H1 (cell line): ENCODE results near the gene ALDH3B1. TPM values are rescaled to one million over a fixed set of nuclear protein-coding genes. Genes with fewer than 3 reads are reported as not detected.

ENCODE experiments used
- CTCF ChIA-PET: fragments of 300-600 bp; sonication (Branson Sonifier 250); formaldehyde crosslinking; loops from one replicate; lab custom pipeline; 2021; ENCODE audit not compliant: partially characterized antibody; lab: Charles Lee
- POLR2A ChIA-PET: fragments of 300-600 bp; sonication (Branson Sonifier 250); formaldehyde crosslinking; loops from one replicate; lab custom pipeline; 2021; ENCODE audit warnings: inconsistent platforms; ENCODE audit not compliant: partially characterized antibody; lab: Charles Lee
- DNase-seq, 2 experiments: peaks; one replicate each; pipeline versions ENCODE4 v3.0.0 to v3.0.0-alpha.2; 2010 to 2022; ENCODE audit warnings: low spot score in 2 of 2, low read depth in 1 of 2, mixed read lengths in 1 of 2
- FAIRE-seq: peaks from 2 replicates; lab custom pipeline; 2011; peaks lifted over from hg19 to GRCh38; lab: Jason Lieb, UNC
- H2AFZ ChIP-seq: 2 replicates; pipeline ENCODE4 v1.8.1; 2012; ENCODE audit warnings: low read length, inconsistent platforms
- H2AK5ac ChIP-seq: 2 replicates; pipeline ENCODE4 v1.6.1; 2013; ENCODE audit warnings: low read depth, low read length
- H2BK120ac ChIP-seq: replicated peaks from 2 replicates; pipeline ENCODE3; 2013; ENCODE audit warnings: low read depth, low read length, inconsistent platforms
- H2BK12ac ChIP-seq: 2 replicates; pipeline ENCODE4 v1.6.1; 2013; ENCODE audit warnings: low read depth, low read length
- H2BK15ac ChIP-seq: 2 replicates; pipeline ENCODE4 v1.6.1; 2013; ENCODE audit warnings: low read length
- H2BK20ac ChIP-seq: 2 replicates; pipeline ENCODE4 v1.6.1; 2013; ENCODE audit warnings: low read length
- H2BK5ac ChIP-seq: 2 replicates; pipeline ENCODE4 v1.6.1; 2013; ENCODE audit warnings: low read depth, low read length
- H3K14ac ChIP-seq: 2 replicates; pipeline ENCODE4 v1.6.1; 2013; ENCODE audit warnings: inconsistent platforms; ENCODE audit not compliant: insufficient read length
- H3K18ac ChIP-seq: 2 replicates; pipeline ENCODE4 v1.6.1; 2013; ENCODE audit warnings: low read length; ENCODE audit errors: extremely low read depth
- H3K23ac ChIP-seq: 2 replicates; pipeline ENCODE4 v1.6.1; 2013; ENCODE audit warnings: inconsistent platforms; ENCODE audit not compliant: insufficient read length
- H3K23me2 ChIP-seq: 2 replicates; pipeline ENCODE4 v1.6.1; 2013; ENCODE audit warnings: low read depth, low read length
- H3K27ac ChIP-seq: 2 replicates; pipeline ENCODE4 v1.6.1; 2011; ENCODE audit warnings: low read depth, low read length, inconsistent platforms
- H3K27me3 ChIP-seq, 4 experiments: replicated peaks in 1 of 4; 1 replicate in 1 of 4; 2 replicates in 3 of 4; pipeline versions ENCODE4 v1.6.1 to v1.8.1; 2011 to 2013; ENCODE audit warnings: low read length in 3 of 4, mild to moderate bottlenecking in 3 of 4, inconsistent platforms in 2 of 4, mixed read lengths in 2 of 4, moderate library complexity in 1 of 4; ENCODE audit not compliant: control insufficient read depth in 3 of 4, insufficient read depth in 3 of 4; ENCODE audit errors: extremely low read depth in 1 of 4
- H3K36me3 ChIP-seq, 4 experiments: 2 replicates each; pipeline versions ENCODE4 v1.6.1 to v1.8.1; 2011 to 2013; ENCODE audit warnings: mild to moderate bottlenecking in 4 of 4, low read length in 3 of 4, moderate library complexity in 2 of 4, control low read depth in 1 of 4, inconsistent platforms in 1 of 4; ENCODE audit not compliant: insufficient read depth in 4 of 4, control insufficient read depth in 2 of 4
- H3K4ac ChIP-seq: replicated peaks from 2 replicates; pipeline ENCODE3; 2013; ENCODE audit warnings: low read length, low read depth, mixed read lengths, inconsistent platforms; ENCODE audit not compliant: insufficient read length
- H3K4me1 ChIP-seq, 4 experiments: replicated peaks in 1 of 4; 1 replicate in 1 of 4; 2 replicates in 3 of 4; pipeline versions ENCODE4 v1.6.1 to v1.8.1; 2011 to 2013; ENCODE audit warnings: low read length in 3 of 4, inconsistent platforms in 2 of 4, mixed read lengths in 1 of 4; ENCODE audit not compliant: insufficient read depth in 4 of 4, control insufficient read depth in 3 of 4
- H3K4me2 ChIP-seq, 2 experiments: 2 replicates each; pipeline versions ENCODE4 v1.6.1 to v1.8.1; 2011 to 2013; ENCODE audit warnings: low read depth in 2 of 2, low read length in 2 of 2, control low read depth in 1 of 2, inconsistent platforms in 1 of 2, mild to moderate bottlenecking in 1 of 2; ENCODE audit not compliant: insufficient read depth in 1 of 2
- H3K4me3 ChIP-seq, 4 experiments: fragments of 200-600, 300-600 bp in 1 of 4; sonication (generic), shearing (Covaris generic), sonication (Bioruptor Twin) in 1 of 4; 2 replicates each; pipeline versions ENCODE4 v1.5.1 to v1.8.1; 2011 to 2016; ENCODE audit warnings: low read length in 4 of 4, low read depth in 3 of 4, control low read depth in 2 of 4, inconsistent platforms in 2 of 4, mild to moderate bottlenecking in 2 of 4, mixed read lengths in 1 of 4, moderate library complexity in 1 of 4; ENCODE audit not compliant: insufficient read depth in 2 of 4; ENCODE audit errors: extremely low read depth in 1 of 4
- H3K56ac ChIP-seq: replicated peaks from 2 replicates; pipeline ENCODE3; 2013; ENCODE audit warnings: low read depth, mild to moderate bottlenecking, mixed read lengths, low read length, inconsistent platforms; ENCODE audit not compliant: insufficient read length
- H3K79me1 ChIP-seq: 2 replicates; pipeline ENCODE4 v1.6.1; 2013; ENCODE audit warnings: low read depth, low read length, control low read depth
- H3K79me2 ChIP-seq, 2 experiments: 2 replicates each; pipeline versions ENCODE4 v1.6.1 to v1.8.1; 2012 to 2013; ENCODE audit warnings: low read length in 2 of 2, mild to moderate bottlenecking in 2 of 2, inconsistent platforms in 1 of 2; ENCODE audit not compliant: insufficient read depth in 2 of 2, control insufficient read depth in 1 of 2
- H3K9ac ChIP-seq, 4 experiments: replicated peaks in 1 of 4; 1 replicate in 1 of 4; 2 replicates in 3 of 4; pipeline versions ENCODE4 v1.6.1 to v1.8.1; 2011 to 2013; ENCODE audit warnings: low read depth in 3 of 4, low read length in 3 of 4, control low read depth in 2 of 4, mild to moderate bottlenecking in 2 of 4, moderate library complexity in 2 of 4, inconsistent platforms in 1 of 4; ENCODE audit errors: extremely low read depth in 1 of 4
- H3K9me3 ChIP-seq, 2 experiments: 2 replicates each; pipeline versions ENCODE4 v1.6.1 to v1.8.1; 2012 to 2013; ENCODE audit warnings: mild to moderate bottlenecking in 2 of 2, moderate library complexity in 2 of 2, control low read depth in 1 of 2, inconsistent platforms in 1 of 2, low read depth in 1 of 2, low read length in 1 of 2, mixed read lengths in 1 of 2; ENCODE audit not compliant: insufficient read depth in 2 of 2
- H4K20me1 ChIP-seq, 2 experiments: replicated peaks in 1 of 2; 2 replicates each; pipeline versions ENCODE3 to v1.8.1; 2011 to 2013; ENCODE audit warnings: inconsistent platforms in 2 of 2, low read length in 2 of 2, mild to moderate bottlenecking in 1 of 2; ENCODE audit not compliant: insufficient read depth in 2 of 2, control insufficient read depth in 1 of 2
- H4K5ac ChIP-seq: 2 replicates; pipeline ENCODE4 v1.6.1; 2013; ENCODE audit warnings: low read length, low read depth, mixed read lengths, inconsistent platforms; ENCODE audit not compliant: insufficient read length
- H4K8ac ChIP-seq: 2 replicates; pipeline ENCODE4 v1.8.0; 2013; ENCODE audit warnings: mild to moderate bottlenecking, moderate library complexity, low read length, inconsistent platforms; ENCODE audit not compliant: insufficient read depth; ENCODE audit errors: extremely low read depth
- H4K91ac ChIP-seq: replicated peaks from 2 replicates; pipeline ENCODE3; 2013; ENCODE audit warnings: low read length, mixed read lengths, inconsistent platforms; ENCODE audit not compliant: insufficient read length
- BCL11A ChIP-seq, 2 experiments: IDR thresholded peaks; one replicate each; pipeline ENCODE4 v1.6.1; 2011; ENCODE audit warnings: low read depth in 2 of 2, low read length in 2 of 2, mild to moderate bottlenecking in 2 of 2
- BRCA1 ChIP-seq: IDR thresholded peaks from 2 replicates; pipeline ENCODE4 v1.6.1; 2012; ENCODE audit warnings: low read depth, low read length, improper control_type of control experiment
- CTCF ChIP-seq, 3 experiments: IDR thresholded peaks; 1 replicate in 2 of 3; 2 replicates in 1 of 3; pipeline versions ENCODE4 v1.5.1 to v1.6.1; 2011; ENCODE audit warnings: low read length in 3 of 3, mild to moderate bottlenecking in 3 of 3, inconsistent platforms in 2 of 3, low read depth in 1 of 3, moderate library complexity in 1 of 3; ENCODE audit not compliant: insufficient read depth in 1 of 3; ENCODE audit errors: control extremely low read depth in 1 of 3
- GTF2F1 ChIP-seq: IDR thresholded peaks from 2 replicates; pipeline ENCODE4 v1.6.1; 2012; ENCODE audit warnings: low read depth, low read length, improper control_type of control experiment, borderline replicate concordance
- JUN ChIP-seq: IDR thresholded peaks from 2 replicates; pipeline ENCODE4 v1.6.1; 2011; ENCODE audit warnings: low read depth, mild to moderate bottlenecking, improper control_type of control experiment, low read length
- KDM1A ChIP-seq: fragments of 200-600, 300-600 bp; sonication (generic); IDR thresholded peaks from 2 replicates; pipeline ENCODE4 v1.7.1; 2016; ENCODE audit warnings: mild to moderate bottlenecking, low read length, borderline replicate concordance
- KDM4A ChIP-seq: IDR thresholded peaks from one replicate; pipeline ENCODE4 v1.7.1; 2012; ENCODE audit warnings: low read depth, mild to moderate bottlenecking, moderate library complexity, low read length, inconsistent platforms; ENCODE audit not compliant: severe bottlenecking
- PHF8 ChIP-seq: fragments of 200-600 bp; sonication (generic); conservative IDR thresholded peaks from 2 replicates; pipeline ENCODE4 v1.7.1; 2012; ENCODE audit warnings: low read depth, mild to moderate bottlenecking, inconsistent platforms, low read length, moderate library complexity
- RXRA ChIP-seq: IDR thresholded peaks from 2 replicates; pipeline ENCODE4 v1.6.1; 2011; ENCODE audit warnings: low read depth, mild to moderate bottlenecking, low read length, moderate library complexity; ENCODE audit not compliant: insufficient read depth
- SIX5 ChIP-seq: IDR thresholded peaks from 2 replicates; pipeline ENCODE4 v1.6.1; 2011; ENCODE audit warnings: mild to moderate bottlenecking, low read depth, low read length
- SRF ChIP-seq: IDR thresholded peaks from 2 replicates; pipeline ENCODE4 v1.6.1; 2011; ENCODE audit warnings: mild to moderate bottlenecking, low read depth, low read length, moderate library complexity
- TEAD4 ChIP-seq: IDR thresholded peaks from 2 replicates; pipeline ENCODE4 v1.6.1; 2012; ENCODE audit warnings: low read depth, low read length, inconsistent platforms, mixed read lengths
- WGBS, 2 experiments: shearing (Covaris generic) in 1 of 2; methylation state at CpG; one replicate each; pipeline versions ENCODE4 v1.1.6 to v1.1.7; 2013 to 2015; ENCODE audit warnings: low lambda C conversion rate in 2 of 2, mixed read lengths in 2 of 2, inconsistent platforms in 1 of 2, low coverage in 1 of 2, missing lambda C conversion rate in 1 of 2; ENCODE audit not compliant: insufficient replicate concordance in 2 of 2, insufficient coverage in 1 of 2, insufficient read length in 1 of 2; ENCODE audit errors: extremely low coverage in 1 of 2, missing lambda C conversion rate in 1 of 2; 5-methylcytosine and 5-hydroxymethylcytosine counted together
- polyA plus RNA-seq, 7 experiments: library from polyadenylated mRNA; depleted of rRNA in 3 of 7; stranded (reverse) in 5 of 7; unstranded in 2 of 7; fragments of >200 nt in 5 of 7; fragments of 200-250 nt in 2 of 7; gene quantifications; 1 replicate in 5 of 7; 2 replicates in 1 of 7; 4 replicates in 1 of 7; pipeline versions ENCODE4 v1.2.1 to v1.2.3, GENCODE V29; 2011 to 2013; ENCODE audit warnings: missing spikeins in 2 of 7, mixed read lengths in 2 of 7
- total RNA-seq: library from RNA; stranded (reverse); fragmentation: NEBNext Ultra II Directional; extraction: Animal tissue kit (Norgen Biotek cat#: 25700); gene quantifications from 2 replicates; pipeline ENCODE4 v1.2.1, GENCODE V29; 2021

ALDH3B1 gene
- total and polyA plus RNA-seq, 2 of the 8 experiments (the other 6 are each of a cell fraction or from before 2014, with no cell fraction given): 0.32 to 0.47 TPM

- no peak overlapping the region for H2BK15ac ChIP-seq
- no peak overlapping the region for H3K4me2 ChIP-seq
- H4K20me1 ChIP-seq: peaks cover 4 to 9% of the 10 kb centered on the region in 2 experiments
- no peak overlapping the region for H3K4me3 ChIP-seq
- H3K27ac ChIP-seq: no peak overlapping the region
- no peaks in the 10 kb centered on the region for H3K23me2 ChIP-seq
- no peak overlapping the region for H3K9ac ChIP-seq
- no peak overlapping the region for H2BK5ac ChIP-seq
- H4K91ac ChIP-seq: no peak overlapping the region
- H2BK20ac ChIP-seq: no peak overlapping the region
- H3K4me1 ChIP-seq: no peaks in the 10 kb centered on the region
- TF ChIP-seq TEAD4: no peak
- no peak for TF ChIP-seq KDM1A
- no peak for TF ChIP-seq CTCF (IDR thresholded peaks at IDR 0.05; ENCODE audit: control extremely low read depth in 1 of 3, insufficient read depth in 1 of 3, low read depth in 1 of 3, low read length in 3 of 3)
- TF ChIP-seq RXRA: no peak
- TF ChIP-seq SIX5: no peak
- no peak for TF ChIP-seq PHF8
- TF ChIP-seq KDM4A: no peak
- no peak for TF ChIP-seq SRF
- no peak for TF ChIP-seq GTF2F1
- no peak for TF ChIP-seq JUN
- no peak for TF ChIP-seq BCL11A (IDR thresholded peaks at IDR 0.05; ENCODE audit: low read depth in 2 of 2, low read length in 2 of 2)
- no peak for TF ChIP-seq BRCA1
- peaks cover 3% of the 10 kb centered on the region; the same call in 1 of the 2 replicates for H3K79me1 ChIP-seq
- DNase-seq (no peak), FAIRE-seq (no peak)
- no peaks in the 10 kb centered on the region for H3K9me3 ChIP-seq
- H2AFZ ChIP-seq: no peak overlapping the region
- 99% methylated on average over 5 of the region's 5 CpGs; no CpG with 5 or more reads in 1 of the 2 experiments for WGBS, 2 experiments
- no peak overlapping the region for H2BK120ac ChIP-seq
- no peak overlapping the region for H3K14ac ChIP-seq
- no peak overlapping the region for H3K23ac ChIP-seq
- ChIA-PET CTCF (no interaction called here), POLR2A (no interaction called here)
- H4K8ac ChIP-seq: no peak overlapping the region
- peaks cover 39 to 98% (median 85%) of the 10 kb centered on the region in 4 experiments for H3K36me3 ChIP-seq
- no peaks in the 10 kb centered on the region; a peak in 1 of 4 replicates for H3K79me2 ChIP-seq
- no peaks in the 10 kb centered on the region for H3K27me3 ChIP-seq
- H4K5ac ChIP-seq: no peak overlapping the region
- no peak overlapping the region for H3K56ac ChIP-seq
- H3K4ac ChIP-seq: no peak overlapping the region
- H3K18ac ChIP-seq: no peak overlapping the region
- H2AK5ac ChIP-seq: no peak overlapping the region
- no peak overlapping the region for H2BK12ac ChIP-seq
Measured at GRCh38 chr11:68067991-68068390, 57.9 kb downstream of the ALDH3B1 start.
